ENCODE data around the gene MDN1. TPM values are rescaled to one million over a fixed set of nuclear protein-coding genes. Genes with fewer than 3 reads are reported as not detected.
"Not testable (repeated sequence)": the region's sequence is repeated elsewhere in the genome, so short reads cannot be mapped to it uniquely, and the experiment has no call there.

MDN1 gene
- total RNA-seq, 2 donors from 2014 or later = 26.2 to 53.3 TPM

GRCh38 chr6:89745096-89745495 lies 74.5 kb downstream of the MDN1 start:
- H3K9me3 ChIP-seq = no peaks in the 10 kb centered on the region
- no peak for DNase-seq (ENCODE audit: low spot score)
- H3K27me3 ChIP-seq (replicated peaks; ENCODE audit: insufficient read depth) = no peaks in the 10 kb centered on the region
- H3K4me3 ChIP-seq = no peak overlapping the region
- intact Hi-C loops (cut with DNase I) = no loop called here
- H3K36me3 ChIP-seq = peaks cover 0 to 10% of the 10 kb centered on the region in 2 donors
- TF ChIP-seq CTCF (IDR thresholded peaks at IDR 0.05) (no peak), POLR2A (IDR thresholded peaks at IDR 0.05) (no peak), POLR2AphosphoS5 (IDR thresholded peaks at IDR 0.05) (no peak)
- 86% methylated on average over 5 of the region's 5 CpGs for WGBS
- H3K27ac ChIP-seq = no peak overlapping the region
- H3K4me1 ChIP-seq (replicated peaks) = no peaks in the 10 kb centered on the region

GRCh38 chr6:89736893-89737292 lies 82.7 kb downstream of the MDN1 start:
- Histone ChIP-seq H3K4me3 (no peak overlapping the region), H3K36me3 (no peaks in the 10 kb centered on the region)
- intact Hi-C loops (cut with DNase I) = no loop called here

GRCh38 chr6:89734526-89734925 lies 85.1 kb downstream of the MDN1 start:
- intact Hi-C loops (cut with DNase I) = no loop called here
- TF ChIP-seq POLR2A (IDR thresholded peaks at IDR 0.05) (no peak), POLR2AphosphoS5 (IDR thresholded peaks at IDR 0.05) (no peak), CTCF (IDR thresholded peaks at IDR 0.05) (no peak)
- H3K36me3 ChIP-seq = no peaks in the 10 kb centered on the region
- DNase-seq (ENCODE audit: low spot score) = no peak
- no peak overlapping the region for H3K27ac ChIP-seq
- H3K9me3 ChIP-seq = no peaks in the 10 kb centered on the region
- no peak overlapping the region for H3K4me3 ChIP-seq
- no peaks in the 10 kb centered on the region for H3K27me3 ChIP-seq (replicated peaks; ENCODE audit: insufficient read depth)
- H3K4me1 ChIP-seq (replicated peaks) = no peaks in the 10 kb centered on the region

More at GRCh38 chr6:89736893-89737292, 82.7 kb downstream of the MDN1 start:
- Histone ChIP-seq H3K27ac (no peak overlapping the region), H3K9me3 (no peaks in the 10 kb centered on the region), H3K27me3 (replicated peaks; ENCODE audit: insufficient read depth) (no peaks in the 10 kb centered on the region), H3K4me1 (replicated peaks) (no peaks in the 10 kb centered on the region)
- DNase-seq (ENCODE audit: low spot score) = no peak
- WGBS = 84% methylated on average over 3 of the region's 3 CpGs
- TF ChIP-seq POLR2AphosphoS5 (IDR thresholded peaks at IDR 0.05) = no peak
- no peak for TF ChIP-seq POLR2A (IDR thresholded peaks at IDR 0.05)
- no peak for TF ChIP-seq CTCF (IDR thresholded peaks at IDR 0.05)

- TF ChIP-seq POLR2A (IDR thresholded peaks at IDR 0.05) (no peak), CTCF (IDR thresholded peaks at IDR 0.05) (no peak), POLR2AphosphoS5 (IDR thresholded peaks at IDR 0.05) (no peak)
- Histone ChIP-seq H3K9me3 (no peaks in the 10 kb centered on the region), H3K27ac (no peak overlapping the region), H3K4me1 (replicated peaks) (no peaks in the 10 kb centered on the region), H3K36me3 (no peaks in the 10 kb centered on the region), H3K27me3 (replicated peaks; ENCODE audit: insufficient read depth) (no peaks in the 10 kb centered on the region), H3K4me3 (no peak overlapping the region)
- 86% methylated on average over 3 of the region's 3 CpGs for WGBS
- intact Hi-C loops (cut with DNase I) = no loop called here
- DNase-seq (ENCODE audit: low spot score) = no peak
Observed at GRCh38 chr6:89731924-89732567, 87.5 kb downstream of the MDN1 start.

GRCh38 chr6:89731262-89731661 lies 88.3 kb downstream of the MDN1 start:
- H3K9me3 ChIP-seq; H3K4me1 ChIP-seq (replicated peaks); H3K27ac ChIP-seq; H3K36me3 ChIP-seq; intact Hi-C loops (cut with DNase I); H3K27me3 ChIP-seq (replicated peaks; ENCODE audit: insufficient read depth); H3K4me3 ChIP-seq; DNase-seq (ENCODE audit: low spot score): not testable (repeated sequence)
- 97% methylated on average over 2 of the region's 2 CpGs for WGBS
